ENCODE data around the gene MT1HL1.

DNA sequence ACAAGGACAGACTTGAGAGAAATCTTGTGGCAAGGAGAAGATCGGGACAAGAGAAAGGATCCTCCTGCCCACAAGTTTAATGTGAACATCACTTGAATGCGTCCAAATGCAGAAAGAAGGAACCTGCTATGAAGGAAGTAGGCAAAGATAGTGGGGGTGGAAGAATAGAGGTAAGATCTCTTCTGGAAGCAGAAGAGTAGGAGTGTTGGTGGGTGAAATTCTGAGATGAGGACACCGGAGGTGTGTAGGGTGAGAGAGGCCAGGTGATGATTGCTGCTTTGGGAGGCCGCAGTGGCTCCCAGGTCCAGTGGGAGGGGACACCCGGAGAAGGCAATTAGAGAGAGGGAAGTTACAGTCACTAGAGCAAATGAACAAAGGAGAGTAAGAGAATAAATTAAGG, 44.6 kb upstream of the MT1HL1 start:
- TF ChIP-seq, protein P1, sequence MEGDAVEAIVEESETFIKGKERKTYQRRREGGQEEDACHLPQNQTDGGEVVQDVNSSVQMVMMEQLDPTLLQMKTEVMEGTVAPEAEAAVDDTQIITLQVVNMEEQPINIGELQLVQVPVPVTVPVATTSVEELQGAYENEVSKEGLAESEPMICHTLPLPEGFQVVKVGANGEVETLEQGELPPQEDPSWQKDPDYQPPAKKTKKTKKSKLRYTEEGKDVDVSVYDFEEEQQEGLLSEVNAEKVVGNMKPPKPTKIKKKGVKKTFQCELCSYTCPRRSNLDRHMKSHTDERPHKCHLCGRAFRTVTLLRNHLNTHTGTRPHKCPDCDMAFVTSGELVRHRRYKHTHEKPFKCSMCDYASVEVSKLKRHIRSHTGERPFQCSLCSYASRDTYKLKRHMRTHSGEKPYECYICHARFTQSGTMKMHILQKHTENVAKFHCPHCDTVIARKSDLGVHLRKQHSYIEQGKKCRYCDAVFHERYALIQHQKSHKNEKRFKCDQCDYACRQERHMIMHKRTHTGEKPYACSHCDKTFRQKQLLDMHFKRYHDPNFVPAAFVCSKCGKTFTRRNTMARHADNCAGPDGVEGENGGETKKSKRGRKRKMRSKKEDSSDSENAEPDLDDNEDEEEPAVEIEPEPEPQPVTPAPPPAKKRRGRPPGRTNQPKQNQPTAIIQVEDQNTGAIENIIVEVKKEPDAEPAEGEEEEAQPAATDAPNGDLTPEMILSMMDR (IDR thresholded peaks at IDR 0.05; ENCODE audit: insufficient read depth, low read length) = no peak
- no peak for TF ChIP-seq POLR2AphosphoS5 (IDR thresholded peaks at IDR 0.05; ENCODE audit: low read depth)
- TF ChIP-seq, protein P2, sequence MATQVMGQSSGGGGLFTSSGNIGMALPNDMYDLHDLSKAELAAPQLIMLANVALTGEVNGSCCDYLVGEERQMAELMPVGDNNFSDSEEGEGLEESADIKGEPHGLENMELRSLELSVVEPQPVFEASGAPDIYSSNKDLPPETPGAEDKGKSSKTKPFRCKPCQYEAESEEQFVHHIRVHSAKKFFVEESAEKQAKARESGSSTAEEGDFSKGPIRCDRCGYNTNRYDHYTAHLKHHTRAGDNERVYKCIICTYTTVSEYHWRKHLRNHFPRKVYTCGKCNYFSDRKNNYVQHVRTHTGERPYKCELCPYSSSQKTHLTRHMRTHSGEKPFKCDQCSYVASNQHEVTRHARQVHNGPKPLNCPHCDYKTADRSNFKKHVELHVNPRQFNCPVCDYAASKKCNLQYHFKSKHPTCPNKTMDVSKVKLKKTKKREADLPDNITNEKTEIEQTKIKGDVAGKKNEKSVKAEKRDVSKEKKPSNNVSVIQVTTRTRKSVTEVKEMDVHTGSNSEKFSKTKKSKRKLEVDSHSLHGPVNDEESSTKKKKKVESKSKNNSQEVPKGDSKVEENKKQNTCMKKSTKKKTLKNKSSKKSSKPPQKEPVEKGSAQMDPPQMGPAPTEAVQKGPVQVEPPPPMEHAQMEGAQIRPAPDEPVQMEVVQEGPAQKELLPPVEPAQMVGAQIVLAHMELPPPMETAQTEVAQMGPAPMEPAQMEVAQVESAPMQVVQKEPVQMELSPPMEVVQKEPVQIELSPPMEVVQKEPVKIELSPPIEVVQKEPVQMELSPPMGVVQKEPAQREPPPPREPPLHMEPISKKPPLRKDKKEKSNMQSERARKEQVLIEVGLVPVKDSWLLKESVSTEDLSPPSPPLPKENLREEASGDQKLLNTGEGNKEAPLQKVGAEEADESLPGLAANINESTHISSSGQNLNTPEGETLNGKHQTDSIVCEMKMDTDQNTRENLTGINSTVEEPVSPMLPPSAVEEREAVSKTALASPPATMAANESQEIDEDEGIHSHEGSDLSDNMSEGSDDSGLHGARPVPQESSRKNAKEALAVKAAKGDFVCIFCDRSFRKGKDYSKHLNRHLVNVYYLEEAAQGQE (IDR thresholded peaks at IDR 0.05; ENCODE audit: insufficient replicate concordance, low read depth) = no peak
